Measurements from ENCODE around the gene CNTNAP2.

DNA sequence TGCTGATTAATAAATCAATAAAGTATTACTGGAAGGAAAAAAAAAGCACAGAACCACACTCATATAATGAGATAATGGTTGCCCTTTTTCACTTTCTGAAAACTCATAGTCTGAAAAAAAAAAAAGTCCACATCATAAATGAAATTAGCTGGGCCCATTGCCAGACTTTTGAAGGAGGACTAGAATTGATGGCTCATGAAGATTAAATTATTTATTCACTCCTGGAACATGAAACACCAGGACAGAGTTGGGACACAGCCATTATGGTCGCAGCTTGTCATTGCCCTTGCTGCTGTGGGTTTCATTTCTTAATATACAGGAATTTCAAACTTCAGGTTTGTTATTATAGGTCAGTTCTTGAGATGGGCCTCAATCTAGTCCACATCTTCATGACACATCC is 91.9 kb downstream of the CNTNAP2 start:
- no peak for TF ChIP-seq CTCF (IDR thresholded peaks at IDR 0.05)
- TF ChIP-seq EP300 (IDR thresholded peaks at IDR 0.05), result no peak

Measured in stomach (tissue), 4 donors.